ENCODE data around the gene SLC12A3.

The SLC12A3 gene

GRCh38 chr16:56864960-56865359 lies at the start of gene SLC12A3:
SLC12A3 (plus strand) TSS chr16:56865207; CDS start chr16:56865236, 29 bp downstream.
- DNase-seq (ENCODE audit: low read depth), result no peak

GRCh38 chr16:56815721-56816120 lies 49.3 kb upstream of the SLC12A3 start:
- DNase-seq (ENCODE audit: low read depth), result no peak

GRCh38 chr16:56817056-56817455 lies 48.0 kb upstream of the SLC12A3 start:
- no peak for DNase-seq (ENCODE audit: low read depth)

- no peak for DNase-seq (ENCODE audit: low read depth)
Measured at GRCh38 chr16:56817938-56818337, 47.1 kb upstream of the SLC12A3 start.

- no peak for DNase-seq (ENCODE audit: low read depth)
Measured at GRCh38 chr16:56823081-56823733, 41.8 kb upstream of the SLC12A3 start.

- no peak for DNase-seq (ENCODE audit: low read depth)
Measured at GRCh38 chr16:56824331-56824730, 40.7 kb upstream of the SLC12A3 start.

- no peak for DNase-seq (ENCODE audit: low read depth)
Measured at GRCh38 chr16:56824804-56825203, 40.2 kb upstream of the SLC12A3 start.

GRCh38 chr16:56825826-56826225 lies 39.2 kb upstream of the SLC12A3 start:
- no peak for DNase-seq (ENCODE audit: low read depth)

GRCh38 chr16:56828647-56829046 lies 36.4 kb upstream of the SLC12A3 start:
- DNase-seq (ENCODE audit: low read depth), result no peak

- DNase-seq (ENCODE audit: low read depth), result no peak
Measured at GRCh38 chr16:56830669-56831068, 34.3 kb upstream of the SLC12A3 start.

GRCh38 chr16:56832768-56833167 lies 32.2 kb upstream of the SLC12A3 start:
- DNase-seq (ENCODE audit: low read depth), result no peak

GRCh38 chr16:56833243-56833970 lies 31.6 kb upstream of the SLC12A3 start:
- no peak for DNase-seq (ENCODE audit: low read depth)

GRCh38 chr16:56835320-56835719 lies 29.7 kb upstream of the SLC12A3 start:
- DNase-seq (ENCODE audit: low read depth), result no peak

- DNase-seq (ENCODE audit: low read depth), result no peak
Measured at GRCh38 chr16:56836410-56837230, 28.4 kb upstream of the SLC12A3 start.

- no peak for DNase-seq (ENCODE audit: low read depth)
Measured at GRCh38 chr16:56838622-56839337, 26.2 kb upstream of the SLC12A3 start.

GRCh38 chr16:56841233-56841632 lies 23.8 kb upstream of the SLC12A3 start:
- DNase-seq (ENCODE audit: low read depth), result no peak

- no peak for DNase-seq (ENCODE audit: low read depth)
Measured at GRCh38 chr16:56841659-56842058, 23.3 kb upstream of the SLC12A3 start.

- DNase-seq (ENCODE audit: low read depth), result no peak
Measured at GRCh38 chr16:56842133-56842532, 22.9 kb upstream of the SLC12A3 start.

- no peak for DNase-seq (ENCODE audit: low read depth)
Measured at GRCh38 chr16:56844056-56844455, 21.0 kb upstream of the SLC12A3 start.

GRCh38 chr16:56847173-56847910 lies 17.7 kb upstream of the SLC12A3 start:
- no peak for DNase-seq (ENCODE audit: low read depth)
